Mesothelial cell of epicardium (in vitro differentiated cells): ENCODE measurements around the gene EDDM13. TPM values are rescaled to one million over a fixed set of nuclear protein-coding genes. Genes with fewer than 3 reads are reported as not detected.

Experiments used
- DNase-seq, 2 experiments: peaks; one replicate each; pipeline ENCODE4 v3.0.0; 2021; ENCODE audit warnings: low spot score in 2 of 2; ENCODE audit not compliant: unreplicated experiment in 2 of 2
- H3K27ac Mint-ChIP-seq: 2 replicates; pipeline ENCODE4 v1.8.0; 2021; ENCODE audit warnings: mixed read lengths
- H3K27me3 Mint-ChIP-seq: 2 replicates; pipeline ENCODE4 v1.8.0; 2021; ENCODE audit warnings: low read depth, mixed read lengths
- H3K36me3 Mint-ChIP-seq: 2 replicates; pipeline ENCODE4 v1.8.0; 2021; ENCODE audit warnings: mixed read lengths
- H3K4me1 Mint-ChIP-seq: 2 replicates; pipeline ENCODE4 v1.8.0; 2021; ENCODE audit warnings: mixed read lengths
- H3K4me3 Mint-ChIP-seq: 2 replicates; pipeline ENCODE4 v1.8.0; 2021; ENCODE audit warnings: mild to moderate bottlenecking, moderate library complexity, mixed read lengths
- H3K9me3 Mint-ChIP-seq: 2 replicates; pipeline ENCODE4 v1.8.0; 2021; ENCODE audit warnings: mixed read lengths
- CTCF ChIP-seq: fragments of 200-600 bp; sonication (generic); IDR thresholded peaks from one replicate; pipeline ENCODE4 v1.5.0; 2021; ENCODE audit warnings: antibody characterized with exemption; ENCODE audit not compliant: unreplicated experiment
- total RNA-seq: library from RNA; stranded (reverse); gene quantifications from 3 replicates; pipeline ENCODE4 v1.2.1, GENCODE V29; 2021

The EDDM13 gene
- total RNA-seq, 1 donor from 2014 or later: not detected

DNA sequence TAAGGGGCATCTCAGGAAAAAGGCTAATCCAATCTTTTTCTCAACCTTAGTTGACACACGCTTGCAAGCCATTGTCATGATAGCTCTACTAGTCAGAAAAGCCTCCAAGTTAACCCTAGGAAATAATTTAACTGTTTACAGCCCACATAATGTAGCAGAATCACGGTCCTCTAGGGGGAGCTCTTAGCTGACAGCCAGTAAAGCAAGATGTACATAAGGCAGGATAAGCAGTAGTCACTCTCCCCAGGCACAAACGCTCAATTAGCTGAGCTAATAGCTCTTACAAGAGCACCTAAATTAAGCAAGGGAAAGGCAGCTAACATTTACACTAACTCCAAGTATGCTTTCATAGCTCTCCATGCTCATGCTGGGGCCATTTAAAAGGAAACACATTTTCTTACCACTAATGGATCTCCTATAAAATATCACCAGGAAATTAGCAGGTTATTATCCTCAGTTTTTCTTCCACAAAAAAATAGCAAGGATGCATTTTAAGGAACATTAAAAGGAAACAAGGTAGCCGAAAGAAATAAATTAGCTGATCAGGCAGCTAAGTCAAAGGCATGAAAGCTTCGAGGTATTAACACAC, 75.8 kb downstream of the EDDM13 start:
- H3K27me3 Mint-ChIP-seq: no peaks in the 10 kb centered on the region
- peaks cover 33% of the 10 kb centered on the region for H3K9me3 Mint-ChIP-seq
- no peak for DNase-seq

GRCh38 chr19:56350416-56351045, 78.0 kb downstream of the EDDM13 start:
- no peak overlapping the region for H3K27ac Mint-ChIP-seq
- no peaks in the 10 kb centered on the region for H3K4me1 Mint-ChIP-seq
- no peak for DNase-seq
- no peak overlapping the region for H3K4me3 Mint-ChIP-seq
- peaks cover 33% of the 10 kb centered on the region for H3K9me3 Mint-ChIP-seq
- TF ChIP-seq CTCF: peak; percentile 71
- no peaks in the 10 kb centered on the region for H3K36me3 Mint-ChIP-seq
- H3K27me3 Mint-ChIP-seq: no peaks in the 10 kb centered on the region

More for the DNA sequence above, 75.8 kb downstream of the EDDM13 start:
- Mint-ChIP-seq H3K36me3 (no peaks in the 10 kb centered on the region), H3K4me1 (no peaks in the 10 kb centered on the region), H3K27ac (no peak overlapping the region), H3K4me3 (no peak overlapping the region)
- no peak for TF ChIP-seq CTCF

DNA sequence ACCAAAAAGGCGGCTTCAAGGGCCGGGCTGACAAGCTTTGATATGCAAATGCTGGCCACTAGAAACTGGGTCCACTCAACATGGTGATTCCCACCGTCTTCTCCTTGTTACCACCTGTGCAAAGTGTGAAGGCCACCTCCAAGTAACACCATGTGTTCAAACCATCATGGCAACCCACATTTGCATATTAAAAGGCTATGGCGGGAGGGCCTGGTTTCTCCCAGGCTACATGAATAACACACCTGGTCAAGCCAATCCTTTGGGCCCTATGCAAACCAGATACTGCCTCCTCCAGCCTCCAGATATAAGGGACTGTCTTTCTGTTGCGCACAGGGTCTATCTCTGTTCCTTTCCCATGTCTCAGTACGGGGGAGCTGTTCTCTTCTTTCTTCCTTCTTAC, 78.7 kb downstream of the EDDM13 start:
- Mint-ChIP-seq H3K4me1 (no peaks in the 10 kb centered on the region), H3K27ac (no peak overlapping the region), H3K4me3 (no peak overlapping the region), H3K36me3 (no peaks in the 10 kb centered on the region), H3K27me3 (no peaks in the 10 kb centered on the region), H3K9me3 (peaks cover 29% of the 10 kb centered on the region)
- no peak for DNase-seq
- TF ChIP-seq CTCF: no peak

GRCh38 chr19:56355517-56355916, 83.0 kb downstream of the EDDM13 start:
- Mint-ChIP-seq H3K27ac (no peak overlapping the region), H3K4me1 (no peaks in the 10 kb centered on the region), H3K9me3 (peaks cover 56% of the 10 kb centered on the region), H3K36me3 (peaks cover 13% of the 10 kb centered on the region), H3K27me3 (no peaks in the 10 kb centered on the region), H3K4me3 (no peak overlapping the region)
- DNase-seq: no peak
- TF ChIP-seq CTCF: no peak

DNA sequence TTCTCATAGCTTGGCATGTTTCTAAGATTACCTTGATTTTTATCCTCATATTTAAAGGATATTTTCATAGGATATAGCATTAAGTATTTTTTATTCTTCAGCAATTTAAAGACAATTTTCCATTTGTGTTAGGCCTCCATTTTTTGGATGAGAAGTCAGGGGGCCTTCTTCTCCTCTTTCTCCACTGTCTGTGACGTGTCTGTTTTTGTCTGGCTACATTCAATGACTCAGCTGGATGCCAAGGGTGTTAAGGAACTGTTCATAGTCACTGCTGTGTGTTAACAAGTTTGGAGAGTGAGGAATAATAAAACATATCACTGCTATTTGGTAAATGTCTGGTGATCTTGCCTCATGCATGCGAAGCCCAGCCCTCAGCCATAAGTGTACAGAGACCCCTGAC, 84.4 kb downstream of the EDDM13 start:
- Mint-ChIP-seq H3K9me3 (peaks cover 61% of the 10 kb centered on the region), H3K4me1 (no peaks in the 10 kb centered on the region), H3K27ac (no peak overlapping the region), H3K36me3 (peaks cover 20% of the 10 kb centered on the region), H3K4me3 (no peak overlapping the region), H3K27me3 (no peaks in the 10 kb centered on the region)
- TF ChIP-seq CTCF: no peak
- no peak for DNase-seq

Other genes starting within 250 kb of the EDDM13 start
- gene ZNF787, start 151.5 kb upstream of the EDDM13 start, total RNA-seq: 33.3 to 38.3 TPM (median 35.5 TPM) in 3 replicates
- gene ZNF444, start 131.5 kb upstream of the EDDM13 start, total RNA-seq: 61.3 to 66.1 TPM (median 63.6 TPM) in 3 replicates
- not detected in 3 replicates for gene GALP, start 96.7 kb upstream of the EDDM13 start, total RNA-seq
- 0.13 TPM in 1 of 3 replicates, not detected in the others for gene ZSCAN5B, start 75.0 kb upstream of the EDDM13 start, total RNA-seq
- not detected in 3 replicates for gene ZSCAN5C, start 70.5 kb upstream of the EDDM13 start, total RNA-seq
- gene ZSCAN5A, start 42.1 kb downstream of the EDDM13 start, total RNA-seq: 14.8 to 18.8 TPM (median 15.3 TPM) in 3 replicates
- gene ZNF582, start 120.8 kb downstream of the EDDM13 start, total RNA-seq: 5.1 to 5.6 TPM (median 5.1 TPM) in 3 replicates
- 9.1 to 10.1 TPM (median 9.9 TPM) in 3 replicates for gene ZNF583, start 131.6 kb downstream of the EDDM13 start, total RNA-seq
- gene ZNF667, start 204.6 kb downstream of the EDDM13 start, total RNA-seq: not detected in 3 replicates
- not detected in 3 replicates for gene ZNF471, start 235.1 kb downstream of the EDDM13 start, total RNA-seq